ENCODE measurements around the gene PAX5.

Gene PAX5

GRCh38 chr9:36933676-36934215, 100.3 kb downstream of the PAX5 start:
- Histone ChIP-seq H3K4me3 (ENCODE audit: low read depth in 1 of 2, low read length in 2 of 2) (no peak overlapping the region), H4K20me1 (ENCODE audit: insufficient read depth, low read length) (no peaks in the 10 kb centered on the region), H3K9ac (ENCODE audit: low read depth, low read length) (no peak overlapping the region), H2AFZ (ENCODE audit: low read depth, low read length) (no peak overlapping the region), H3K27me3 (ENCODE audit: insufficient read depth, low read length, poor library complexity) (peaks cover 4% of the 10 kb centered on the region), H3K4me2 (ENCODE audit: insufficient read depth, low read length) (no peak overlapping the region), H3K9me3 (ENCODE audit: insufficient read depth, low read length, severe bottlenecking) (no peaks in the 10 kb centered on the region), H3K36me3 (ENCODE audit: insufficient read depth, low read length) (no peaks in the 10 kb centered on the region), H3K27ac (ENCODE audit: low read length) (no peak overlapping the region), H3K79me2 (ENCODE audit: insufficient read depth, low read length) (no peaks in the 10 kb centered on the region), H3K4me1 (ENCODE audit: insufficient read depth, low read length) (no peaks in the 10 kb centered on the region)
- TF ChIP-seq EZH2 (IDR thresholded peaks at IDR 0.05; ENCODE audit: borderline replicate concordance, low read depth, low read length, severe bottlenecking): no peak
- TF ChIP-seq, protein P1, sequence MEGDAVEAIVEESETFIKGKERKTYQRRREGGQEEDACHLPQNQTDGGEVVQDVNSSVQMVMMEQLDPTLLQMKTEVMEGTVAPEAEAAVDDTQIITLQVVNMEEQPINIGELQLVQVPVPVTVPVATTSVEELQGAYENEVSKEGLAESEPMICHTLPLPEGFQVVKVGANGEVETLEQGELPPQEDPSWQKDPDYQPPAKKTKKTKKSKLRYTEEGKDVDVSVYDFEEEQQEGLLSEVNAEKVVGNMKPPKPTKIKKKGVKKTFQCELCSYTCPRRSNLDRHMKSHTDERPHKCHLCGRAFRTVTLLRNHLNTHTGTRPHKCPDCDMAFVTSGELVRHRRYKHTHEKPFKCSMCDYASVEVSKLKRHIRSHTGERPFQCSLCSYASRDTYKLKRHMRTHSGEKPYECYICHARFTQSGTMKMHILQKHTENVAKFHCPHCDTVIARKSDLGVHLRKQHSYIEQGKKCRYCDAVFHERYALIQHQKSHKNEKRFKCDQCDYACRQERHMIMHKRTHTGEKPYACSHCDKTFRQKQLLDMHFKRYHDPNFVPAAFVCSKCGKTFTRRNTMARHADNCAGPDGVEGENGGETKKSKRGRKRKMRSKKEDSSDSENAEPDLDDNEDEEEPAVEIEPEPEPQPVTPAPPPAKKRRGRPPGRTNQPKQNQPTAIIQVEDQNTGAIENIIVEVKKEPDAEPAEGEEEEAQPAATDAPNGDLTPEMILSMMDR (IDR thresholded peaks at IDR 0.05; ENCODE audit: borderline replicate concordance, extremely low read depth, low read length, poor library complexity, severe bottlenecking): no peak
- DNase-seq (no peak), ATAC-seq (ENCODE audit: insufficient read depth, low read depth) (no peak)

- Histone ChIP-seq H4K20me1 (ENCODE audit: insufficient read depth, low read length) (no peaks in the 10 kb centered on the region), H3K27me3 (ENCODE audit: insufficient read depth, low read length, poor library complexity) (no peaks in the 10 kb centered on the region), H3K79me2 (ENCODE audit: insufficient read depth, low read length) (no peaks in the 10 kb centered on the region), H3K4me3 (ENCODE audit: low read depth in 1 of 2, low read length in 2 of 2) (no peak overlapping the region), H3K9ac (ENCODE audit: low read depth, low read length) (no peak overlapping the region), H3K27ac (ENCODE audit: low read length) (no peak overlapping the region), H2AFZ (ENCODE audit: low read depth, low read length) (no peak overlapping the region), H3K36me3 (ENCODE audit: insufficient read depth, low read length) (no peaks in the 10 kb centered on the region), H3K4me2 (ENCODE audit: insufficient read depth, low read length) (no peak overlapping the region), H3K9me3 (ENCODE audit: insufficient read depth, low read length, severe bottlenecking) (no peaks in the 10 kb centered on the region), H3K4me1 (ENCODE audit: insufficient read depth, low read length) (no peaks in the 10 kb centered on the region)
- no peak for DNase-seq
- TF ChIP-seq EZH2 (IDR thresholded peaks at IDR 0.05; ENCODE audit: borderline replicate concordance, low read depth, low read length, severe bottlenecking): no peak
- TF ChIP-seq, protein P1 (IDR thresholded peaks at IDR 0.05; ENCODE audit: borderline replicate concordance, extremely low read depth, low read length, poor library complexity, severe bottlenecking): no peak
- no peak for ATAC-seq (ENCODE audit: insufficient read depth, low read depth)
Observed at GRCh38 chr9:36932198-36932597, 101.9 kb downstream of the PAX5 start.

GRCh38 chr9:36930941-36931340, 103.1 kb downstream of the PAX5 start:
- ATAC-seq (ENCODE audit: insufficient read depth, low read depth): no peak
- Histone ChIP-seq H3K9ac (ENCODE audit: low read depth, low read length) (no peak overlapping the region), H2AFZ (ENCODE audit: low read depth, low read length) (no peak overlapping the region), H3K27me3 (ENCODE audit: insufficient read depth, low read length, poor library complexity) (no peaks in the 10 kb centered on the region), H4K20me1 (ENCODE audit: insufficient read depth, low read length) (no peaks in the 10 kb centered on the region), H3K27ac (ENCODE audit: low read length) (no peak overlapping the region), H3K4me3 (ENCODE audit: low read depth in 1 of 2, low read length in 2 of 2) (no peak overlapping the region), H3K4me2 (ENCODE audit: insufficient read depth, low read length) (no peak overlapping the region), H3K79me2 (ENCODE audit: insufficient read depth, low read length) (no peaks in the 10 kb centered on the region), H3K4me1 (ENCODE audit: insufficient read depth, low read length) (no peaks in the 10 kb centered on the region), H3K9me3 (ENCODE audit: insufficient read depth, low read length, severe bottlenecking) (no peaks in the 10 kb centered on the region), H3K36me3 (ENCODE audit: insufficient read depth, low read length) (no peaks in the 10 kb centered on the region)
- TF ChIP-seq EZH2 (IDR thresholded peaks at IDR 0.05; ENCODE audit: borderline replicate concordance, low read depth, low read length, severe bottlenecking): no peak
- no peak for DNase-seq

GRCh38 chr9:36929350-36929675, 104.8 kb downstream of the PAX5 start:
- Histone ChIP-seq H3K27me3 (ENCODE audit: insufficient read depth, low read length, poor library complexity) (no peaks in the 10 kb centered on the region), H2AFZ (ENCODE audit: low read depth, low read length) (no peak overlapping the region), H3K9ac (ENCODE audit: low read depth, low read length) (no peak overlapping the region), H4K20me1 (ENCODE audit: insufficient read depth, low read length) (no peaks in the 10 kb centered on the region), H3K27ac (ENCODE audit: low read length) (no peak overlapping the region), H3K4me2 (ENCODE audit: insufficient read depth, low read length) (no peak overlapping the region), H3K79me2 (ENCODE audit: insufficient read depth, low read length) (no peaks in the 10 kb centered on the region), H3K4me1 (ENCODE audit: insufficient read depth, low read length) (no peaks in the 10 kb centered on the region), H3K36me3 (ENCODE audit: insufficient read depth, low read length) (no peaks in the 10 kb centered on the region), H3K9me3 (ENCODE audit: insufficient read depth, low read length, severe bottlenecking) (no peaks in the 10 kb centered on the region), H3K4me3 (ENCODE audit: low read depth in 1 of 2, low read length in 2 of 2) (no peak overlapping the region)
- no peak for TF ChIP-seq EZH2 (IDR thresholded peaks at IDR 0.05; ENCODE audit: borderline replicate concordance, low read depth, low read length, severe bottlenecking)
- TF ChIP-seq, protein P1 (IDR thresholded peaks at IDR 0.05; ENCODE audit: borderline replicate concordance, extremely low read depth, low read length, poor library complexity, severe bottlenecking): no peak
- ATAC-seq (ENCODE audit: insufficient read depth, low read depth) (no peak), DNase-seq (no peak)
